Lower lobe of right lung (tissue), 2 donors: Measurements from ENCODE around the gene FMN1. TPM values are rescaled to one million over a fixed set of nuclear protein-coding genes. Genes with fewer than 3 reads are reported as not detected.

ENCODE experiments used
- ATAC-seq, 2 donors: fragments of 200-7000 bp; cut with Tn5 transposase; one replicate each; pipeline ENCODE4 v1.9.1; 2020 to 2022; ENCODE audit warnings: mild to moderate bottlenecking in 2 of 2, moderate library complexity in 2 of 2
- DNase-seq: peaks from one replicate; pipeline ENCODE4 v3.0.0-alpha.2; 2020
- H3K27ac ChIP-seq: fragments of 200-600 bp; one replicate; pipeline ENCODE4 v1.8.0; 2022
- H3K27me3 ChIP-seq: fragments of 200-600 bp; one replicate; pipeline ENCODE4 v1.8.0; 2022; ENCODE audit warnings: low read depth
- H3K36me3 ChIP-seq: fragments of 200-600 bp; one replicate; pipeline ENCODE4 v1.8.0; 2022; ENCODE audit warnings: mild to moderate bottlenecking
- H3K4me1 ChIP-seq: fragments of 200-600 bp; one replicate; pipeline ENCODE4 v1.8.0; 2022
- H3K4me3 ChIP-seq: fragments of 200-600 bp; one replicate; pipeline ENCODE4 v1.8.0; 2022; ENCODE audit warnings: mild to moderate bottlenecking
- H3K9me3 ChIP-seq: fragments of 200-600 bp; one replicate; pipeline ENCODE4 v1.8.0; 2022
- CTCF ChIP-seq: fragments of 200-600 bp; IDR thresholded peaks from one replicate; pipeline ENCODE4 v1.8.0; 2022; ENCODE audit warnings: antibody characterized with exemption, mild to moderate bottlenecking
- intact Hi-C: fragments of 100-400 bp; cut with DNase I; formaldehyde crosslinking; loops from one replicate; pipeline ENCODE4 v1.11.0; 2022
- total RNA-seq: library from RNA; stranded (reverse); fragmentation: NEBNext Ultra II Directional; extraction: Animal tissue kit (Norgen Biotek cat#: 25700); gene quantifications from one replicate; pipeline ENCODE4 v1.2.1, GENCODE V29; 2021
- donor health status: DM: no; HTN: yes; CAD: no; lungs with severe emphysema.

The FMN1 gene
- total RNA-seq, 1 donor from 2014 or later = 38.8 TPM

DNA sequence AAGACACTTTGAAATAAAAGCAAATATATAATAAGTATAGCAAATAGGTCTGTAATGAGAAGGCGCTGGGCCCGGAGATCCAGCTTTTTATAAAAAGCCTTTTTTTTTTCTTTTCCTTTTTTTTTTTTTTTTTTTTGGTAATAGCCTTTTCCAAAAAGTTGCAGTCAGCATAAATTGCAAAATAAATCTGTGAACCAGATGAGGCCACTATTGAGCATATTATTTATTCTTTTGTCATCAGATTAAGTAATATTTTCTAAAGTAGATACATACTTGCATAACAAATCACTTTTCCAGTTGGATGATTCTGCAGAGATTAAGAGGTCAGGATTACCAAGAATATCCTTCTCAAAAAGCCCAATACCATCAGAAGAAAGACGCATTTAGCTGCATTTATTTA is 24.9 kb downstream of the FMN1 start:
- Histone ChIP-seq H3K4me3 (no peak overlapping the region), H3K4me1 (no peaks in the 10 kb centered on the region), H3K9me3 (no peaks in the 10 kb centered on the region), H3K27ac (no peak overlapping the region), H3K27me3 (no peaks in the 10 kb centered on the region), H3K36me3 (no peaks in the 10 kb centered on the region)
- intact Hi-C loops = no loop called here
- TF ChIP-seq CTCF = no peak
- ATAC-seq (no peak), DNase-seq (no peak)

DNA sequence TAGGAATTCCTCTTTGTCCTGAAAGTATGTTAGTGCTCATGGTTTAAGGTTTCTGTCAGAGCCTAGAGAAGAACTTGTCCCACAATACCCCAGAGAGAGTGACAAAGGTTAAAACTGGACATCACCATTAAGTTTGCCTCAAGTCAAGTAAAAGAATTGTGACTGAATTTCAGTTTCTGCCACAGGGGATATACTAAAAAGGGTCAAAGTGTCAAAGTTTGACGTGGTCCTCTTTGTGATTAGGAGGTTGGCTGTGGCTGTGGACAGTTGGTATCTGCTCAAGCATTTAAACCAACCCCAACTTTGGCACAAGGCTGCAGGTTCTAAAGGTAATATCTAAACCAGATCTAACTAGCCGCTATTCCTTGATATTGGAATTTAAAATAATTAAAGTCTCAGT is 26.1 kb downstream of the FMN1 start:
- Histone ChIP-seq H3K36me3 (no peaks in the 10 kb centered on the region), H3K27ac (no peak overlapping the region), H3K9me3 (no peaks in the 10 kb centered on the region), H3K4me3 (no peak overlapping the region), H3K4me1 (no peaks in the 10 kb centered on the region), H3K27me3 (no peaks in the 10 kb centered on the region)
- TF ChIP-seq CTCF = no peak
- intact Hi-C loops = no loop called here
- ATAC-seq (no peak), DNase-seq (no peak)

GRCh38 chr15:33163816-33164215 is 30.7 kb downstream of the FMN1 start:
- ATAC-seq (no peak), DNase-seq (no peak)
- no peaks in the 10 kb centered on the region for H3K36me3 ChIP-seq
- no peaks in the 10 kb centered on the region for H3K27me3 ChIP-seq
- H3K9me3 ChIP-seq = no peaks in the 10 kb centered on the region
- no peak overlapping the region for H3K4me3 ChIP-seq
- intact Hi-C loops = no loop called here
- H3K27ac ChIP-seq = no peak overlapping the region
- H3K4me1 ChIP-seq = no peaks in the 10 kb centered on the region
- no peak for TF ChIP-seq CTCF

DNA sequence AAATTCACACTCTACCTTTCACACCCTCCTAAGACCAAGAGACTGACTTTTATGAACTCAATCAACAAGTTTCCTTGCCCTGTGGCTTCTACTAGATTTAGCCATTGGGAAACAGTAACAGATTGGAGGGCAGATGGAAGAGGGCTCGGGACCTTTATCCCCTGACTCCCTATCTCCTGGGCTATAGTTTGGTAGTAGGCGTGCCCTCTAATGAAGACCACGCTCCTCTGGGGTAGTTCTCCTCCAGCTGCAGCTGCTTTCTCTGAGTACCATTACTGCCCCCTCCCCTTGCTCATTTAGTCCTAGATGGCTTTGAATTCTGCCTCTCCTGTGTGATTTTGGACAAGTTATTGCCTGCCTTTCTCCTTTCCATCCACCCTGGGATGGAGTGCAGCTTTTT is 33.3 kb downstream of the FMN1 start:
- Histone ChIP-seq H3K4me3 (no peak overlapping the region), H3K4me1 (no peaks in the 10 kb centered on the region), H3K9me3 (no peaks in the 10 kb centered on the region), H3K27ac (no peak overlapping the region), H3K36me3 (no peaks in the 10 kb centered on the region), H3K27me3 (no peaks in the 10 kb centered on the region)
- ATAC-seq (no peak), DNase-seq (no peak)
- intact Hi-C loops = no loop called here
- no peak for TF ChIP-seq CTCF

GRCh38 chr15:33160581-33161165 is 33.8 kb downstream of the FMN1 start:
- no peak overlapping the region for H3K27ac ChIP-seq
- intact Hi-C loops = no loop called here
- no peak overlapping the region for H3K4me3 ChIP-seq
- no peak for DNase-seq
- ATAC-seq = no peak
- peaks cover 4% of the 10 kb centered on the region for H3K4me1 ChIP-seq
- H3K27me3 ChIP-seq = no peaks in the 10 kb centered on the region
- H3K36me3 ChIP-seq = no peaks in the 10 kb centered on the region
- no peaks in the 10 kb centered on the region for H3K9me3 ChIP-seq
- TF ChIP-seq CTCF = no peak
